Hepatic stellate cell (primary cell): ENCODE measurements around the gene CDH3.

ENCODE experiments used
- DNase-seq: peaks from one replicate; pipeline ENCODE4 v3.0.0; 2011; ENCODE audit warnings: low spot score

CDH3 gene

DNA sequence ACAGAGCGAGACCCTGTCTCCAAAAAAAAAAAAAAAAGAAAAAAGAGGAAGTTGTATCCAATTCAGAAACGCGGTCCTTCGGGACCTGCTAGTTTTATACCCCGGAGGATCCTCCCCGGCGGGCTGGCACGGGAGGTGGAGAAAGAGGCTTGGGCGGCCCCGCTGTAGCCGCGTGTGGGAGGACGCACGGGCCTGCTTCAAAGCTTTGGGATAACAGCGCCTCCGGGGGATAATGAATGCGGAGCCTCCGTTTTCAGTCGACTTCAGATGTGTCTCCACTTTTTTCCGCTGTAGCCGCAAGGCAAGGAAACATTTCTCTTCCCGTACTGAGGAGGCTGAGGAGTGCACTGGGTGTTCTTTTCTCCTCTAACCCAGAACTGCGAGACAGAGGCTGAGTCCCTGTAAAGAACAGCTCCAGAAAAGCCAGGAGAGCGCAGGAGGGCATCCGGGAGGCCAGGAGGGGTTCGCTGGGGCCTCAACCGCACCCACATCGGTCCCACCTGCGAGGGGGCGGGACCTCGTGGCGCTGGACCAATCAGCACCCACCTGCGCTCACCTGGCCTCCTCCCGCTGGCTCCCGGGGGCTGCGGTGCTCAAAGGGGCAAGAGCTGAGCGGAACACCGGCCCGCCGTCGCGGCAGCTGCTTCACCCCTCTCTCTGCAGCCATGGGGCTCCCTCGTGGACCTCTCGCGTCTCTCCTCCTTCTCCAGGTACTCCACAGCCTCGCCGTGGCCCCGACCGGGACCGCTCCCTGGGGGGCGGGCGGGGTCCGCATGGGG is at the start of gene CDH3:
TSS of gene CDH3 (plus strand) at position 596 of the 779 bp plus-strand sequence. CDS start at position 666, 70 bp downstream.
- no peak for DNase-seq

DNA sequence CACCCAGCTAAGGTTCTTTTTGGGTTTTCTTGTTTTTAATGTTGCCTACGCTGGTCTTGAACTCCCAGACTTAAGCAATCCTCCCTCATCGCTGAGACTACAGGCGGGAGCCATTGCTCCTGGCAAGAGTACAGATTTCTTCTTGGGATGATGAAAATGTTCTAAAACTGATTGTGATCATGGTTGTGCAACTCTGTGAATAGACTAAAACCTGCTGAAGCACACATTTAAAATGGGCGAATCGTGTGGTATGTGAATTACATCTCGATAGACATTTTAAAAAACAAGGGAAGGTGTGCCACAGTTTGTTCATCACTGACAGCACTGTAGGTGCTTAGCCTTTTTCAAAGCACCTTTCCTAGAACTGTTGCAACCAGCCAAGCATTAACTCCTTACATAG is 48.8 kb upstream of the CDH3 start:
- DNase-seq = no peak

DNA sequence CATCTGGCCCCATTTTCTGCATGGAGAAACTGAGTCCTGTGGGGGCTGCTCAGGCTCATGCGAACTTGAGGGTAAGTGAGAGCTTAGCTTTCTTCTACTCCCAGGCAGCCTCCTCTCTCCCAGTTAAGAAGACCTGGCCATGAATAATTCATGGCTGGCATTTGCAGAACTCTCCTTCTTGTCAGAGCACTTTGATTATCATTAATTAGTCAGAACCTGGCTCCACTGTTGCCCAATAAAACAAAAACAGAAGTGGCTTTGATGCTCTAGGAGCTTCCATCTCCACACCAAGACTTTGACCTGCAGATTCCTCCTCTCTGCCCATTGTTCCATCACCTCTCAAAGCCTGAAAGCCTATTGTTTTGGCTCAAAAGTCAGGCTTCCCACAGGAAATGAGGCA is 45.5 kb upstream of the CDH3 start:
- no peak for DNase-seq

DNA sequence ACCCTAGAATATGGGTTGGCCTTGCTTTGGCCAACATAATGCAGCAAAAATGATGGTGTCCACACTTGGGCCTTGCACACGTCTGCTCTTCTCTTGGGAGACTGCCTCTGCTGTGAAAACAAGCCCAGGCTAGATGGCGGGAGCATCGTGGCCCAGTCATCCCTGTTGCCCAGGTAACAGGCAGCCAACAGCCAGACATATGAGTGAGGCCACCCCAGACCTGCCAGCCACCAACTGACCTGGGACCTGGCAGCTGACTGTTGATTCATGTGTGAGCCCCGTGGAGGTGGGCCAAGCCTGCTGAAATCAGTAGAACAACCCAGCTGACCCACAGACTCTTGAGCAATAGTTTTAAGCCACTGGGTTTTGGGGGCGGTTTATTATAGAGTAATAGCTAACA is 39.4 kb upstream of the CDH3 start:
- no peak for DNase-seq

DNA sequence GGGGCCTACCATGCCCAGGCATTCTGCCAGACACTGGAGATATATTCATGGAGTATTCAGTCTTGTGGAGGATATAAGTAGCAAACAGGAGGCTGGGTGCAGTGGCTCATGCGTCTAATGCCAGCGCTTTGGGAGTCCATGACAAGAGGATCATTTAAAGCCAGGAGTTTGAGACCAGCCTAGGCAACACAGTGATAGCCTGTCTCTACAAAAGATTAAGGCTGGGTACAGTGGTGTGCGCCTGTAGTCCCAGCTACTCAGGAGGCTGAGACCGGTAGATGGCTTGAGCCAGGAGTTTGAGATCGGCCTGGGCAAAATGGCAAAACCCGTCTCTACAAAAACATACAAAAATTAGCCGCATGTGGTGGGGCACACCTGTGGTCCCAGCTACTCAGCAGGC is 37.7 kb upstream of the CDH3 start:
- no peak for DNase-seq

DNA sequence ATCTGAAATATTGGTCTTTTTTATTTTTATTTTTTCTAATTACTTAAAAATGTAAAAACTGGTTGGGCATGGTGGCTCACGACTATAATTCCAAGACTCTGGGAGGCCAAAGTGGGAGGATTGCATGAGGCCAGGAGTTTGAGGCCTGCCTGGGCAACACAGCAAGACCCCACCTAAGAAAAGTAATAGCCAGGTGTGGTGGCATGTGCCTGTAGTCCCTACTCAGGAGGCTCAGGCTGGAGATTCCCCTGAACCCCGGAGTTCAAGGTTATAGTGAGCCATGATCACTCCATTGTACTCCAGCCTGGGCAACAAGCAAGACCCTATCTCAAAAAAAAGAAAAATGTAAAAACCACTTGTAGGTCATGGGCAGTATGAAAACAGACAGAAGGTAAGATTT is 36.8 kb upstream of the CDH3 start:
- no peak for DNase-seq

DNA sequence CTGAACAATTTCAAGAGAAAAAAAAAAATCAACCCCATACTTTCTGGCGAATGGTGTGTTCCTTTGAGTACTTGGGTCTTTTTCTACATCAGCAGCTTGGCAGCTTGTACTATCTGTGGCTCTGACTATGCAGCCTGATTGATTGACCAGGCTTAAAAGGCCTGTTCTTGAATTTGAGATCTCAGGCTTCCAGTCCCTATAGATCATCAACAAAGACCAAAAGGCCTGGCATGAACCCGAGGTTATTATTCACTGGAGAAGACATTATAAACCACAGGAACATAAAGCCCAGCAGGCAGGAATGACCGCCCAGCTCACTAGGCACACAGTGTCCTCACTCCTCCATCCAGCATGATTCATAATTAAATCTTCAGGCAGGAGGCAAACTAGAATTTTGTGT is 32.1 kb upstream of the CDH3 start:
- DNase-seq = no peak

DNA sequence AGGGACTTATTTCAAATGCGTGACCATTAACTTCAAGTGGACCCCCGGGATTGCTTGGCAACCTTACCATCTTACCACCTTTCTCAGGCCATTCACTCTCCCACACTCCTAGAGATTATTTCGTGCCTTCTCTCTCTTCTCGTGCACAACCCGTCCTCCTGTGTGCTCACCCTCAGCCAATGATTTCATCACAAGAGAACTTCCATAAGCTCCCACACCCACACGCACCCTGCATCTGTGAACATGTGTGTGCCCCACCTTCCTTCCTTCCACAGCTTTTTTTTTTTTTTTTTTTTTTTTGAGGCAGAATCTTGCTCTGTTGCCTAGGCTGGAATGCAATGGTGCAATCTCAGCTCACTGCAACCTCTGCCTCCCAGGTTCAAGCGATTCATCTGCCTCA is 27.4 kb upstream of the CDH3 start:
- DNase-seq = no peak

DNA sequence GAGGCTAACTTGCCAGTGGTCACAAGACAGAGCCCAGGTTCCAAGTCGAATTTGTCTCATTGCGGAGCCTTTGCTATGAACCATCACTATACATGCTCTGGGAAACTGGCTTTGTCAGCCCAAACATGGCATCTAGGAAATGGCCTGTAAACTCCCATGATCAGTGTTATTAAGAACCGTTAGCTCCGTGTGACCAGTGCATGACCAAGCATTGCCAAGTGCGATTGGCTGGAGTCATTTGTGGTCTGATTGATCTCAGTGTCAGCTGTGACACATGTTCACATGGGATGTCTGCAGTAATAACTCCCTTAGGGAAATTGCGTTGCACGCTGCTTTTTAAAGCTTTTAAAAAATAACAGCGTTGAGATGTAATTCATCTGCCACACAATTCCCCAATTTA is 18.6 kb upstream of the CDH3 start:
- no peak for DNase-seq

DNA sequence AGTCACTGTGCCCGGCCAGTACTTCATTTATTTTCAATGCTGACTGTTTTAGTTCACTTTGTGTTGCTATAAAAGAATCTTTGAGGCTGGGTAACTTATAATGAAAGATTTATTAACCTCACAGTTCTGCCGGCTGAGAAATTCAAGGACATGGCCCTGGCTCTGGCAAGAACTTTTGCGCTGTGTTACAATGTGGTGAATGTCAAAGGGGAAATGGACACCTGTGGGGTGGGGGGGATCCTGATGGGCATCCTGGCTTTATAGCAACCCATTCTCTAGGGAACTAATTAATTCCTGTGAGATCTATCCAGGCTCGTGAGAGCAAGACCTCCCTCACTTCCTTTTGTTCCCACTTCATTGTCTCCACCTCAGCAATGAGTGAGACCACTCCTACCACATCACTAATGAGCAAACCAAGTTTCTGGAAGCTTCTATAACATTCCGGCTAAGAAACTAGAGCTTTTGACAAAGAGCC is 17.1 kb upstream of the CDH3 start:
- no peak for DNase-seq

DNA sequence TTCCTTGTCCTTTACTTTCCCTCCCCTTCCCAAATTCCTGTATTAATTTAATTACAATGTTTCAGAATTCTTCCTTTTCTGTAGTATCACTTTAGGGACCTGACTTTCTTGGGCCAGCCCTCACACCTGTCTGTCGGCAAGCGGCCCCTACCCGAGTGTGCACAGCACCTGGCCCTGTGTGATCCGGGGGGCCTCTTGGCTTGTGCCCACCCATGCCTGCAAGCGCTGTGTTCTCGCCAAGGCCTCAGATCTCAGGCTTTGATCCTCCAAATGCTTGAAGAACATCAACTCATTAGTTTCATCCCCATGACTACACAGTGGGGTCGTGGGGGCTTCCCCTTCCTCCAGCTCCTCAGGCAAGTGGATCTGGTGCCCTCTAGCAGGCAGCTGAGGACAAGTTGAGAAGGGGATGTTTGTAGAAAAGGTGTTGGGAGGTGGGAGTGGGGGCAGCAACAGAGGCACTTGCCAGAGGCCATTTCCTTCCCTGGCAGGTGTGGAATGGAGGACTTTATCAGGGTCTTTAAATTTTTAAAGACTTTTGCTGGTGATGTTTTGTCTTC is 15.7 kb upstream of the CDH3 start:
- no peak for DNase-seq

DNA sequence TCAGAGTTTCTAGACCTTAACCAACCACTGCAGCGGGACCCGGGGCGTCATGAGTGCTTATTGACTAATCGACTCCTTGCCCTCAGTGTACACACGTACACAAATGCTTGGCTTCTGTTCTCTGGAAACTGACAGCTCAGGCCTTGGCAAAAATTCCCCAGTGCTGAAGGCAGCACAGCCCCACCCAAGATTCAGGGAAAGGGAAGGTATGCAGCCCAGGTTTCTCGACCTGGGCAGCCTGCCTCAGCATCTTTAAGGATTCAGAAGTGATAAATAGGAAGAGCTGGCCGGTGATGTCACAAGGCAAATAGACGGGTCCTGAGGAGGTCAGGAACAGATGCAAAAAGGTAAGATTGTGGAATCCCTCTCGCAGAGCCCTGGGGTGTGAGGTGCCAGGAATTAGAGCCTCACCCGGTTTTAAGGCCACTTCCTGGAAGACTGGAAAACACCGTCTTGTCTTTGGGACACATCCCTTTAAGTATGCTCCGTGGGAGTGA is 9.0 kb upstream of the CDH3 start:
- no peak for DNase-seq

DNA sequence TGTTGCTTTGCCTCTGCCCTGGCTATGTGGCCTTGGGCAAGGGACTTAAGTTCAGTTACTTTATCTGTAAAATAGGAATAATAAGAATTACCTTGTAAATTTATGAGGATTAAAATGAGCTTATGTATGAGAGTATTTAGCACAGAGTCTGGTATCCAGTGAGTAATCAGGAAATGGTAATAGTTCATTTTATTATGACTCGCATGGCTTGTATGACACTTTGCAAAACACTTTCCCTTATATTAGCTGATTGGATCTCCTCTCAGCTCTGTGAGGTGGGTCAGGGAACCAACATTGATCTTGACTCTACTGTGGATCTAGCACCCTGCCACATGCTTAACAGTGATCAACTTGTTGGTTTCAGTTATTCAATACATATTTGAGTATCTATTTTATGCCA is 8.3 kb upstream of the CDH3 start:
- no peak for DNase-seq

DNA sequence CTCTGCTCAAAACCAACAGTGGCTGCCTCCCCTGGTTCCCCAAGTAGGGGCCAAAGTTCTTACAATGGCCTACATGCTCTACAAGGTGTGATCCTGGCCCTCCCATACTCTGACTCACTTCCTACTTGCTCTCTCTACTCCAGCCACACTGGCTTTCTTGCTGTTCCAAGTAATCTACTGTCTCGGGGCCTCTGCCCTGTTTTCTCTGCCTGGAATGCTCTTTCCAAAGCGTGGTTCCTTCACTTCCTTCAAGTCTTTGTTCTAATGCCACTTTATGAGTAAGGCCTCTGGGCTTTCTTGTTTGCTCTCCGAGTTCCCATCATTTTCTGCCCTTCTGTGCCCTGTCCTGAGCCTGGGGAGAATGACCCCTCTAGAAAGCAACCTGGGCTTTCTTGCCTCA is 4.1 kb upstream of the CDH3 start:
- DNase-seq = no peak

DNA sequence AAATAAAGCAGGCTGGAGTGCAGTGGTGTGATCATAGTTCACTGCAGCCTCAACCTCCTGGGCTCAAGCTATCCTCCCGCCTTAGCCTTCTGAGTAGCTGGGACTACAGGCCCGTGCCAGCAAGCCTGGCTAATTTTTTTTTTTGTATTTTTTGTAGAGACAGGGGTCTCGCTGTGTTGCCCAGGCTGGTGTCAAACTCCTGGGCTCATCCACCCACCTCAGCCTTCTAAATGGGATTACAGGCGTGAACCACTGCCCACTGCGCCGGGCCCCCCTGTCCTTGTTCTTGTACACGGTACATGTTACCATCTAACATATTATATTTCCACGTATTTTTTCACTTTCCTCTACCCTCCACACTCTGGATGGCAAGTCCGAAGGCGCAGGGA is 3.1 kb upstream of the CDH3 start:
- DNase-seq = no peak

DNA sequence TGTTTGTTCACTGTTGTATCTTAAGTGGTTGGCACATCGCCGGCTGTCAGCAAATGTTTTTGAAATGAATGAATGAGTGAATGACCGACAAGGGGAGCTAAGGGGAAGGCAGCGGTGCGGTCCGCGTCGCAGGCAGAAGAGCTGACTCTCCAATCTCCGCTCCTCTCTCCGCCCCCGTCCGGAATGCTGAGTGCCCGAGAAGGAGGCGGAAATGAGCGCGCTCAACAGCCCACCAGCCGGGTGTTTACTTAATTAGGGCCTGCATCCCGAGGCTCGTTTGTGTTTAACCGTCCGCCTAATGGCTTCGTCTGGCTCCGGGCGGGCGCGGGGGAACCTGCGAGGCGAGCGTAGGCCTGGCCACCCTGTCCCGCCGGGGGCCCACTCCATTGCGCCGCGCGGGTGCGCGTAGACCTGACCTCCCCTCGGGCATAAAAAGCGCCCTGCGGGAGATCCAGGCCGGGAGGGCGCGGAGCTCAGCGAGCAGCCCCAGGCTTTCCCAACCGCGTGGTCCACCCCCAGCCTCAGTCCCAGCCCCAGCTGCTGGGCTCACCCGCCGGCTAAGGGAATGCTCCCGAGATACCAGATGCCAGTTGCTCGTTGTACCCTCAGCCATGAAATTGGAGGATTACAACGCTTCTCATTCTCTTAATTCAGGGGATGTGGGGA is 2.5 kb upstream of the CDH3 start:
- no peak for DNase-seq

DNA sequence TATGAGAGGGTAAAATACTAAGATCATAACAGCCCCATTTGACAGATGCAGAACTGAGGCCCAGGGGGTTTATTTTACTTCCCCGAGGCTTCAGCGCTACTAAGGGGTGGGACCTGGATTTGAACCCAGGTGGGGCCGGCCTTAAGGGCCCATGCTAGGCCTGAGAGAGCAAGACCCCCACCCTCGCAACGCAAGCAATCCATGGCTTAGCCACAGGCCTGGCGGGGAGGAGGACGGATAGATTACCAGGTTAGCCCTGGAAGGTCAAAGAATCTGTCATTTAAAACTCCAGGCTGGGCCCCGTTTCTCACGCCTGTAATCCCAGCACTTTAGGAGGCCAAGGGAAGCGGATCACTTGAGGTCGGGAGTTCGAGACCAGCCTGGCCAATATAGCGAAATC is 1.9 kb upstream of the CDH3 start:
- no peak for DNase-seq

DNA sequence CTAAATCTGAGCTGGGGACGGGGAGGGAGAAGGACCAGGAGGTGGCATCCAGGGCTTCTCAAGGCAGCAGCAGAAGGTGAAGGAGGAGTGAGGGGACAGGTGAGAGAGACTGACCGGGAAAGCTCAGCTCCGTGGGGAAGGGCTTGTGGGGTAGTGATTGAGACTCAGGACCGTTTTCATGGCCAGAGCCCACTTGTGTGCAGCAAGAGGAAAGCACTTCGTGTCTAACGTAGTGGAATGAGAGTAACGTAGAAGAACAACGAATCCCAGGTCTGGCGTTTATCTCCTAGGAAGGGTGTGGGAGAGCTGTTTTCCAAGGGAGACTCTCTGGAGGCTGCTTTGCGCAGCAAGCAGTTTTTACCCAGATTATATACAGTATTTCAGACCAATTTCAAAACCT is 1.3 kb upstream of the CDH3 start:
- no peak for DNase-seq

DNA sequence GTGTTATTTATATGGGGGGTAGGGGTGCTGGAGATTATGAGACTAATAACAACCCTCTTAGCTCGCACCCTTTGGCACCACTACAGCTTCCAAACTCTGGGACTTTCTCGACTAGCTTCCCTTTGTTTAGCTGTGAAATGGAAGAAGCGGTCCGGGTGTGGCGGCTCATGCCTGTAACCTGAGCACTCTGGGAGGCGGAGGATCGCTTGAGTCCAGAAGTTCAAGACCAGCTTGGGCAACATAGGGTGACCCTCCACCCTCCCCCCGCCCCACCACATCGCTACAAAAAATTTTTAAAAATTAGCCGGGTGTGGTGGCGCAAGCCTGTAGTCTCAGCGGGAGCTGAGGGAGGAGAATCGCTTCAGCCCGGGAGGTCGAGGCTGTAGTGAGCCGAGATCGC is 814 bp upstream of the CDH3 start:
- DNase-seq = no peak

DNA sequence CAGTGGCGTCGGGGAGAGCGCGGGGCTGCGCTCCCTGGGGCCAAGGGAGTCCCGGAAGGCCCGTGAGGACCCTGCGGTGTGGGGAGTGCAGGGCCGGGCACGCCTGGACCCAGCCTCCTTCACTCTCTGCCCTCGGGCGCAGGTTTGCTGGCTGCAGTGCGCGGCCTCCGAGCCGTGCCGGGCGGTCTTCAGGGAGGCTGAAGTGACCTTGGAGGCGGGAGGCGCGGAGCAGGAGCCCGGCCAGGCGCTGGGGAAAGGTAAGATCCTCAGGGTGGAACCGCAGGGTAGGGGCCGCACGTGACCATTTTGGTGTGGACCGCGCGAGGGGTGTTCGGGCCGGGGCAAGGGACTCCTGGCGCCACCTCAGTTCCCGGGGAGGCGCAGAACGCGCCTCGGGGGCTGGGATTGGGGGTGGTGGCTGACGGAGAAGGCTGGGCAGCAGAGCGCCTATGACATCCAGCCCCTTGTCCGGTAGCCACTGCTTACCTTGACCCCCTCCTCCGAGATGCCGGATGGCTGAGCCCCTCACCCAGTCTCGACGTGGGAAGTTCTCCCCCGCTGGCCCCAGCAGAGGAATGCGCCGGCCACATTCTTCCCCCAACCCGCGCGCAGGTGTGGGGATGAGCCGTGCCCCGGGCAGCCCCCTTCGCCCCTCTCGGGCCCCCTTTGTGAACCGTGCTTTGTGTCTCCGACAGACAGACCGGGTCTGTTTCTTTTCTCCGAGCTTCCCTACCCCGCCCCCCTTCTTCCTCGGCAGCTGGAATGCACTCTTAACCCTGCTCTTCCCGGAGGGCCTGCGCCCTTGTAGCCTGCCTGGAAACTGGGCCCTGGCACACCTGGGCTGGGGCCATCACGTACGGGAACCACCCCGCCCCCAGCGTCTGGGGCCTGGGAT is 631 bp downstream of the CDH3 start:
- DNase-seq = no peak

DNA sequence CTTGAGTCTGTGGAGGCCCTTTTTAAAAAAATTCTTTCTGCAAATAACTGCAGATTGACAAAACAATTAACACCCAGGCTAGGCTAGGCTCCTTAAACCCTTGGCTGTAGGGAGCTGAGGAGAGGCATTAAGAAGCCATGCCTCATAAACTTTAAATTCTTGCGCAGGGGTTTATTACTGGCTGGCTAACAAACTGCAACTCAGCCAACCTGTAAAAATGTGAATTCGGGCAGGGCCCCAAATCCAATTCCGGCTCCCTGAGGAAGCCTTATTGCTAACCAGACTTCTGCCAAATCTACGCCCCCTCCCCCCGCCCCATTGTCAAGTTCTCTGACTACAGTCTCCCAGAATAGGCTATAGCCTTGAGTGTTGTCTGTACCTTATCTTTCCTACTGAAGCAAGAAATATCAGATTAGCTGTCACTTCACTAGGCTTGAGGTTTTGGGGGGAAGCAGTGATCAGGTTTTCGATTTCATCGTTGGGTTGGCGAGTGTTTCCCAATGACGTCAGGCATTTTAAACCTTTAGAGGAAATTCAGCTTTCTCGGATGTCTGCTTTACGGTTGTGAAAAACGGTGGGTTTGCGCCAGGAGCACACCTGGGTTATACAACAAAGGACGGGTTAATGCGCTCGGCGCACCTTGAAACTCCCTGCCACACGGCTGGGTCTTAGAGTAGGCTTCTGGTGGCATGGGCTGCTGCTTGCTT is 2.0 kb downstream of the CDH3 start:
- DNase-seq = no peak

DNA sequence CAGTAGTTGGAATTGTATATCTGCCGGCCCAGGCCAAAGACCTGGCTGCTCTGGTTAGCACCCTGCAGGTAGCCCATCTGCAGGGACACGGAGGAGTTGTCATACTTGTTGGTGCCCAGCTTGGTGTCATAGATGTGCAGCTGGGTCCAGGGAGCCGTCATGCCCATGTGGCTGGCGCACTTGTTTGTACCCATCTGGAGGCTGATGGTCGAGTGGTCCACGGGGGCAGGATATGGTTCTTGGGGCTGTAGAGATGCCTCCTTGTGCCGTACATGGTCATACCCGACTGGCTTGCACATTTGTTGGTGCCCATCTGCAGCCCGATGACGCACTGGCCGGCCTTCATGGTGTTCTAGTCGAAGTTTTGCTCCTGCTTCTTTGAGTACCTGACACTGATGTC is 6.0 kb downstream of the CDH3 start:
- no peak for DNase-seq
